Measurements from ENCODE around the gene FNBP1. TPM values are rescaled to one million over a fixed set of nuclear protein-coding genes. Genes with fewer than 3 reads are reported as not detected.

Gene FNBP1
- total and polyA plus RNA-seq, 2 experiments from 2014 or later = 17.8 to 22.6 TPM

- Histone ChIP-seq H3K36me3 (ENCODE audit: low read depth) (no peaks in the 10 kb centered on the region), H3K4me2 (ENCODE audit: unreplicated experiment) (no peak overlapping the region), H3K4me3 (no peak overlapping the region), H2AFZ (no peak overlapping the region), H3K79me2 (ENCODE audit: insufficient read depth) (peaks cover 30% of the 10 kb centered on the region), H4K20me1 (ENCODE audit: insufficient read depth) (no peaks in the 10 kb centered on the region), H3K9me3 (ENCODE audit: low read depth) (no peaks in the 10 kb centered on the region), H3K4me1 (ENCODE audit: insufficient read depth) (peaks cover 15% of the 10 kb centered on the region), H3K27ac (no peak overlapping the region), H3K9ac (no peak overlapping the region), H3K9me2 (ENCODE audit: insufficient read depth) (no peaks in the 10 kb centered on the region), H3F3A (ENCODE audit: insufficient read depth) (peaks cover 9% of the 10 kb centered on the region; the same call in 1 of the 2 replicates), H3K27me3 (replicated peaks; ENCODE audit: insufficient read depth) (no peaks in the 10 kb centered on the region)
- WGBS, 2 experiments (ENCODE audit: low coverage in 1 of 2, low lambda C conversion rate in 2 of 2, missing lambda C conversion rate in 2 of 2) = 80 to 83% methylated on average over 11 of the region's 11 CpGs
- in situ Hi-C loops (cut with MboI) = loop anchor here (25.0 kb wide), 1 partner anchor 162 kb away; no protein-coding TSS in a partner anchor
- no peak for DNase-seq
- TF ChIP-seq EZH2 (IDR thresholded peaks at IDR 0.05; ENCODE audit: insufficient read depth, poor library complexity, severe bottlenecking) = no peak
Measured at GRCh38 chr9:130049431-130050210, 6.6 kb upstream of the FNBP1 start.

- Histone ChIP-seq H3K79me2 (ENCODE audit: insufficient read depth) (peaks cover 16% of the 10 kb centered on the region), H3K9ac (no peak overlapping the region), H3K27me3 (replicated peaks; ENCODE audit: insufficient read depth) (no peaks in the 10 kb centered on the region), H3K9me2 (ENCODE audit: insufficient read depth) (no peaks in the 10 kb centered on the region), H3F3A (ENCODE audit: insufficient read depth) (peaks cover 24% of the 10 kb centered on the region), H3K36me3 (ENCODE audit: low read depth) (no peaks in the 10 kb centered on the region), H3K4me3 (no peak overlapping the region), H4K20me1 (ENCODE audit: insufficient read depth) (peaks cover 4% of the 10 kb centered on the region; the same call in 1 of the 2 replicates), H3K4me1 (ENCODE audit: insufficient read depth) (peaks cover 12% of the 10 kb centered on the region; the same call in 1 of the 2 replicates), H3K4me2 (ENCODE audit: unreplicated experiment) (no peak overlapping the region), H3K9me3 (ENCODE audit: low read depth) (no peaks in the 10 kb centered on the region), H3K27ac (no peak overlapping the region), H2AFZ (no peak overlapping the region)
- DNase-seq = no peak
- WGBS, 2 experiments (ENCODE audit: low coverage in 1 of 2, low lambda C conversion rate in 2 of 2, missing lambda C conversion rate in 2 of 2) = 77 to 79% methylated on average over 4 of the region's 4 CpGs
- in situ Hi-C loops (cut with MboI) = no loop called here
- no peak for TF ChIP-seq EZH2 (IDR thresholded peaks at IDR 0.05; ENCODE audit: insufficient read depth, poor library complexity, severe bottlenecking)
- TF ChIP-seq EZH2phosphoT487 (IDR thresholded peaks at IDR 0.05; ENCODE audit: insufficient read depth, low read depth) = no peak
Measured at GRCh38 chr9:130045725-130046450, 2.9 kb upstream of the FNBP1 start.

GRCh38 chr9:130043654-130044623, 950 bp upstream of the FNBP1 start:
- 23% methylated on average over 37 of the region's 37 CpGs for WGBS, 2 experiments (ENCODE audit: low coverage in 1 of 2, low lambda C conversion rate in 2 of 2, missing lambda C conversion rate in 2 of 2)
- TF ChIP-seq EZH2 (IDR thresholded peaks at IDR 0.05; ENCODE audit: insufficient read depth, poor library complexity, severe bottlenecking) = no peak
- TF ChIP-seq EZH2phosphoT487 (IDR thresholded peaks at IDR 0.05; ENCODE audit: insufficient read depth, low read depth) = no peak
- in situ Hi-C loops (cut with MboI) = no loop called here

More at GRCh38 chr9:130043654-130044623, 950 bp upstream of the FNBP1 start:
- H3F3A ChIP-seq (ENCODE audit: insufficient read depth) = peaks cover 24% of the 10 kb centered on the region
- H3K9me3 ChIP-seq (ENCODE audit: low read depth) = no peaks in the 10 kb centered on the region
- no peaks in the 10 kb centered on the region for H3K9me2 ChIP-seq (ENCODE audit: insufficient read depth)
- no peaks in the 10 kb centered on the region for H3K36me3 ChIP-seq (ENCODE audit: low read depth)
- peak overlapping the region; percentile 88 for H3K4me3 ChIP-seq
- no peaks in the 10 kb centered on the region for H3K27me3 ChIP-seq (replicated peaks; ENCODE audit: insufficient read depth)
- peaks cover 4% of the 10 kb centered on the region; the same call in 1 of the 2 replicates for H4K20me1 ChIP-seq (ENCODE audit: insufficient read depth)
- peak; percentile 77 for DNase-seq
- H3K79me2 ChIP-seq (ENCODE audit: insufficient read depth) = peaks cover 35% of the 10 kb centered on the region
- peaks cover 14% of the 10 kb centered on the region; the same call in 1 of the 2 replicates for H3K4me1 ChIP-seq (ENCODE audit: insufficient read depth)
- peak overlapping the region; percentile 60 for H3K27ac ChIP-seq
- H3K9ac ChIP-seq = peak overlapping the region; percentile 83
- peak overlapping the region; percentile 91 for H2AFZ ChIP-seq
- H3K4me2 ChIP-seq (ENCODE audit: unreplicated experiment) = peak overlapping the region; percentile 94

Data from GM23248 (cell line).